HepG2 (cell line): Measurements from ENCODE around the gene BATF3. TPM values are rescaled to one million over a fixed set of nuclear protein-coding genes. Genes with fewer than 3 reads are reported as not detected.

ENCODE experiments used
- ARID5B ChIP-seq: IDR thresholded peaks from 2 replicates; pipeline ENCODE4 v1.4.0; 2020; ENCODE audit warnings: mild to moderate bottlenecking, missing genetic modification reagents
- ELF1 ChIP-seq: sonication (generic); formaldehyde crosslinking; IDR thresholded peaks from 2 replicates; pipeline ENCODE4 v1.4.0; 2020; ENCODE audit warnings: missing genetic modification reagents
- ETV5 ChIP-seq: IDR thresholded peaks from 2 replicates; pipeline ENCODE4 v1.6.1; 2018; ENCODE audit warnings: missing biosample characterization, missing genetic modification reagents, inconsistent platforms, borderline replicate concordance
- GABPB1 ChIP-seq: IDR thresholded peaks from 2 replicates; pipeline ENCODE4 v1.6.1; 2016; ENCODE audit warnings: mild to moderate bottlenecking, missing genetic modification reagents, moderate library complexity, missing compliant biosample characterization
- GATAD2A ChIP-seq: IDR thresholded peaks from 2 replicates; pipeline ENCODE4 v1.6.1; 2016
- HIVEP1 ChIP-seq: sonication (generic); formaldehyde crosslinking; IDR thresholded peaks from 2 replicates; pipeline ENCODE4 v1.4.0; 2020; ENCODE audit warnings: mild to moderate bottlenecking, missing genetic modification reagents
- HMGXB4 ChIP-seq, 2 experiments: sonication (generic) in 1 of 2; formaldehyde crosslinking in 1 of 2; IDR thresholded peaks; 2 replicates each; pipeline versions ENCODE4 v1.4.0 to v1.6.1; 2018 to 2020; ENCODE audit warnings: missing genetic modification reagents in 2 of 2, borderline replicate concordance in 1 of 2, low read depth in 1 of 2, mild to moderate bottlenecking in 1 of 2, missing biosample characterization in 1 of 2
- IKZF4 ChIP-seq: sonication (generic); formaldehyde crosslinking; IDR thresholded peaks from 2 replicates; pipeline ENCODE4 v1.5.1; 2020; ENCODE audit warnings: borderline replicate concordance, mild to moderate bottlenecking, low read depth, missing genetic modification reagents; ENCODE audit errors: not compliant biosample characterization
- IKZF5 ChIP-seq: IDR thresholded peaks from 2 replicates; pipeline ENCODE4 v1.6.1; 2018; ENCODE audit warnings: missing genetic modification reagents, mild to moderate bottlenecking, missing compliant biosample characterization
- KDM5B ChIP-seq: sonication (generic); formaldehyde crosslinking; IDR thresholded peaks from 2 replicates; pipeline ENCODE4 v1.4.0; 2020; ENCODE audit warnings: missing genetic modification reagents, mild to moderate bottlenecking, borderline replicate concordance
- NAIF1 ChIP-seq: sonication (generic); formaldehyde crosslinking; IDR thresholded peaks from 2 replicates; pipeline ENCODE4 v1.5.0; 2020; ENCODE audit warnings: mild to moderate bottlenecking, missing genetic modification reagents, borderline replicate concordance
- NR2F1 ChIP-seq, 2 experiments: fragments of 450-650 bp in 1 of 2; formaldehyde crosslinking in 1 of 2; IDR thresholded peaks; 2 replicates each; pipeline versions ENCODE4 v1.5.0 to v1.6.1; 2016 to 2020; ENCODE audit warnings: mild to moderate bottlenecking in 1 of 2, missing compliant biosample characterization in 1 of 2, missing genetic modification reagents in 1 of 2, moderate library complexity in 1 of 2
- PITX1 ChIP-seq: sonication (generic); formaldehyde crosslinking; IDR thresholded peaks from 2 replicates; pipeline ENCODE4 v1.5.1; 2020; ENCODE audit warnings: mild to moderate bottlenecking, missing genetic modification reagents
- POLR2G ChIP-seq: fragments of 200-400 bp; formaldehyde crosslinking; IDR thresholded peaks from 2 replicates; pipeline ENCODE4 v1.6.1; 2018; ENCODE audit warnings: mild to moderate bottlenecking, low read depth, low read length, moderate library complexity
- SAP130 ChIP-seq: IDR thresholded peaks from 2 replicates; pipeline ENCODE4 v1.6.1; 2016; ENCODE audit warnings: low read depth
- TFDP1 ChIP-seq: IDR thresholded peaks from 2 replicates; pipeline ENCODE4 v1.6.1; 2016; ENCODE audit warnings: missing compliant biosample characterization, missing genetic modification reagents, borderline replicate concordance
- THRA ChIP-seq: sonication (generic); formaldehyde crosslinking; IDR thresholded peaks from 2 replicates; pipeline ENCODE4 v1.4.0; 2020; ENCODE audit warnings: missing genetic modification reagents, borderline replicate concordance
- ZNF251 ChIP-seq: sonication (generic); formaldehyde crosslinking; IDR thresholded peaks from 2 replicates; pipeline ENCODE4 v1.9.0; 2021; ENCODE audit warnings: mild to moderate bottlenecking, missing genetic modification reagents
- polyA plus RNA-seq, 8 experiments: library from polyadenylated mRNA; depleted of rRNA in 3 of 8; stranded (reverse) in 7 of 8; unstranded in 1 of 8; fragments of >200 nt; fragmentation: Illumina TruSeq in 4 of 8; extraction: Trizol in 4 of 8; gene quantifications; 2 replicates each; pipeline versions ENCODE4 v1.2.1 to v1.2.3, GENCODE V29; 2011 to 2016; ENCODE audit warnings: low read depth in 4 of 8, missing spikeins in 1 of 8, mixed read lengths in 1 of 8; ENCODE audit not compliant: insufficient read depth in 1 of 8
- total RNA-seq, 5 experiments: library from RNA; depleted of rRNA; stranded (reverse); fragments of >200 nt; fragmentation: Illumina TruSeq; extraction: Trizol; gene quantifications; 2 replicates each; pipeline ENCODE4 v1.2.3, GENCODE V29; 2016; ENCODE audit warnings: low read depth in 1 of 5

Gene BATF3
- total and polyA plus RNA-seq, 2 of the 13 experiments (the other 11 are each of a cell fraction or from before 2014, with no cell fraction given), result 0.13 TPM; not detected in 1

GRCh38 chr1:212721388-212722247 lies 22.0 kb upstream of the BATF3 start (continued):
- TF ChIP-seq IKZF4 (CRISPR knock-in tag) (no peak), ZNF251 (CRISPR knock-in tag) (no peak), ARID5B (CRISPR knock-in tag) (peak; percentile 95), ELF1 (CRISPR knock-in tag) (peak; percentile 75), TFDP1 (CRISPR knock-in tag) (peak; percentile 29; the same call in 1 of the 2 replicates), GATAD2A (CRISPR knock-in tag) (peak; percentile 91), IKZF5 (CRISPR knock-in tag) (peak; percentile 64; the same call in 1 of the 2 replicates), GABPB1 (CRISPR knock-in tag) (peak; percentile 28; the same call in 1 of the 2 replicates), PITX1 (CRISPR knock-in tag) (peak; percentile 82), HMGXB4 (CRISPR knock-in tag; IDR thresholded peaks at IDR 0.05; ENCODE audit: borderline replicate concordance in 1 of 2, low read depth in 1 of 2) (peak in 1 of 2 experiments; percentile 68; a peak in 1 of 4 replicates), KDM5B (CRISPR knock-in tag) (no peak), NR2F1 (CRISPR knock-in tag; IDR thresholded peaks at IDR 0.05) (no peak), NAIF1 (CRISPR knock-in tag) (no peak), ETV5 (peak; percentile 88; the same call in 1 of the 2 replicates), THRA (CRISPR knock-in tag) (peak; percentile 51; the same call in 1 of the 2 replicates), POLR2G (0 out of 2 replicates have a peak, but pooled peaks have one; percentile 1), SAP130 (peak; percentile 78), HIVEP1 (CRISPR knock-in tag) (peak; percentile 14; the same call in 1 of the 2 replicates)
